GM18517 (cell line): ENCODE measurements around the gene FLNB.
A peak's percentile ranks its signal among the peaks of the same experiment; 100 is the strongest.
"Not testable (repeated sequence)": the region's sequence is repeated elsewhere in the genome, so short reads cannot be mapped to it uniquely, and the experiment has no call there.

Source experiments
- ATAC-seq: cut with Tn5 transposase; IDR thresholded peaks from one replicate; pipeline ENCODE4 v1.9.1; 2021; ENCODE audit warnings: mild to moderate bottlenecking, moderate library complexity; ENCODE audit not compliant: unreplicated experiment

FLNB gene

GRCh38 chr3:58198362-58198761 lies 190.1 kb downstream of the FLNB start:
- ATAC-seq = no peak

GRCh38 chr3:58198804-58199203 lies 190.6 kb downstream of the FLNB start:
- no peak for ATAC-seq

GRCh38 chr3:58200121-58200709 lies 192.0 kb downstream of the FLNB start:
- no peak for ATAC-seq

- ATAC-seq = no peak
Measured at GRCh38 chr3:58200846-58201355, 192.7 kb downstream of the FLNB start.

GRCh38 chr3:58201451-58201850 lies 193.2 kb downstream of the FLNB start:
- not testable (repeated sequence) for ATAC-seq

- ATAC-seq = no peak
Measured at GRCh38 chr3:58202917-58203360, 194.7 kb downstream of the FLNB start.

GRCh38 chr3:58203541-58203940 lies 195.3 kb downstream of the FLNB start:
- no peak for ATAC-seq

GRCh38 chr3:58204720-58205119 lies 196.5 kb downstream of the FLNB start:
- ATAC-seq = no peak

- no peak for ATAC-seq
Measured at GRCh38 chr3:58205981-58206380, 197.8 kb downstream of the FLNB start.

GRCh38 chr3:58206406-58207011 lies 198.3 kb downstream of the FLNB start:
- ATAC-seq = no peak

GRCh38 chr3:58207954-58208353 lies 199.7 kb downstream of the FLNB start:
- no peak for ATAC-seq

GRCh38 chr3:58209933-58210332 lies 201.7 kb downstream of the FLNB start:
- ATAC-seq = no peak

GRCh38 chr3:58210761-58211460 lies 202.7 kb downstream of the FLNB start, which contains the start of gene DNASE1L3:
TSS of gene DNASE1L3 (minus strand) at chr3:58210972. CDS start at chr3:58210906, 66 bp downstream.
- no peak for ATAC-seq

GRCh38 chr3:58214484-58215316 lies 206.5 kb downstream of the FLNB start:
- peak; percentile 78 for ATAC-seq

- peak; percentile 11 for ATAC-seq
Measured at GRCh38 chr3:58215317-58216025, 207.2 kb downstream of the FLNB start.

- ATAC-seq = no peak
Measured at GRCh38 chr3:58216496-58217195, 208.4 kb downstream of the FLNB start.

GRCh38 chr3:58217209-58217811 lies 209.1 kb downstream of the FLNB start:
- ATAC-seq = peak; percentile 43

- no peak for ATAC-seq
Measured at GRCh38 chr3:58218904-58219303, 210.7 kb downstream of the FLNB start.
